Ishikawa (cell line): ENCODE data around the gene IL1RL1.

Experiments
- CEBPB ChIP-seq: IDR thresholded peaks from 2 replicates; pipeline ENCODE4 v1.6.1; 2012
- EP300 ChIP-seq: IDR thresholded peaks from 2 replicates; pipeline ENCODE4 v1.6.1; 2012; ENCODE audit warnings: borderline replicate concordance
- FOXM1 ChIP-seq: IDR thresholded peaks from 2 replicates; pipeline ENCODE4 v1.6.1; 2012; ENCODE audit warnings: low read depth, borderline replicate concordance
- MAX ChIP-seq: IDR thresholded peaks from 2 replicates; pipeline ENCODE4 v1.6.1; 2012
- NFIC ChIP-seq: IDR thresholded peaks from 2 replicates; pipeline ENCODE4 v1.6.1; 2012
- RAD21 ChIP-seq: IDR thresholded peaks from 2 replicates; pipeline ENCODE4 v1.6.1; 2012; ENCODE audit warnings: low read depth
- REST ChIP-seq: IDR thresholded peaks from 2 replicates; pipeline ENCODE4 v1.6.1; 2012; ENCODE audit warnings: low read depth, mild to moderate bottlenecking
- TAF1 ChIP-seq: IDR thresholded peaks from 2 replicates; pipeline ENCODE4 v1.6.1; 2012; ENCODE audit warnings: low read depth, mild to moderate bottlenecking
- YY1 ChIP-seq: IDR thresholded peaks from 2 replicates; pipeline ENCODE4 v1.6.1; 2012; ENCODE audit warnings: low read depth
- ZBTB7A ChIP-seq: IDR thresholded peaks from 2 replicates; pipeline ENCODE4 v1.6.1; 2012; ENCODE audit warnings: low read depth

GRCh38 chr2:102358496-102358895 lies 47.1 kb downstream of the IL1RL1 start:
- TF ChIP-seq EP300 (no peak), RAD21 (no peak), NFIC (no peak), MAX (no peak), REST (no peak), CEBPB (no peak), ZBTB7A (no peak), TAF1 (no peak), FOXM1 (no peak), YY1 (no peak)
